Occipital lobe (tissue), 2 donors: ENCODE results near the gene SLC39A13. TPM values are rescaled to one million over a fixed set of nuclear protein-coding genes. Genes with fewer than 3 reads are reported as not detected.
A peak's percentile ranks its signal among the peaks of the same experiment; 100 is the strongest.

Experiments used
- DNase-seq: peaks from one replicate; lab custom pipeline; 2025; lab: John Stamatoyannopoulos, UW
- total RNA-seq: library from RNA; depleted of rRNA; stranded (reverse); fragments of >200 nt; gene quantifications from one replicate; pipeline ENCODE4 v1.2.3, GENCODE V29; 2014

SLC39A13 gene
- total RNA-seq, 1 donor from 2014 or later = 8.9 TPM

GRCh38 chr11:47403135-47403534 is 5.3 kb upstream of the SLC39A13 start:
- DNase-seq = no peak

GRCh38 chr11:47403571-47403970 is 4.8 kb upstream of the SLC39A13 start:
- DNase-seq = no peak

GRCh38 chr11:47406896-47407745 is 1.3 kb upstream of the SLC39A13 start:
- DNase-seq = no peak

- DNase-seq = no peak
Measured at GRCh38 chr11:47408598-47409439, 429 bp downstream of the SLC39A13 start.

- DNase-seq = no peak
Measured at GRCh38 chr11:47409440-47410369, 1.3 kb downstream of the SLC39A13 start.

GRCh38 chr11:47410370-47411264 is 2.2 kb downstream of the SLC39A13 start:
- DNase-seq = no peak

- DNase-seq = no peak
Measured at GRCh38 chr11:47411884-47412746, 3.7 kb downstream of the SLC39A13 start.

- no peak for DNase-seq
Measured at GRCh38 chr11:47413351-47413750, 5.0 kb downstream of the SLC39A13 start.

- DNase-seq = no peak
Measured at GRCh38 chr11:47413908-47414684, 5.7 kb downstream of the SLC39A13 start.

GRCh38 chr11:47414685-47415070 is 6.3 kb downstream of the SLC39A13 start:
- no peak for DNase-seq

- DNase-seq = no peak
Measured at GRCh38 chr11:47415091-47415854, 6.9 kb downstream of the SLC39A13 start.

- no peak for DNase-seq
Measured at GRCh38 chr11:47415949-47416472, 7.6 kb downstream of the SLC39A13 start.

- no peak for DNase-seq
Measured at GRCh38 chr11:47417712-47418111, 9.3 kb downstream of the SLC39A13 start.

- no peak for DNase-seq
Measured at GRCh38 chr11:47418454-47419259, 10.3 kb downstream of the SLC39A13 start.

GRCh38 chr11:47425611-47426010 is 17.2 kb downstream of the SLC39A13 start:
- DNase-seq = no peak

GRCh38 chr11:47426062-47426956 is 17.9 kb downstream of the SLC39A13 start, which contains the start of gene PSMC3:
Gene PSMC3 (minus strand): TSS chr11:47426439. CDS start chr11:47426279, 160 bp downstream.
- peak; percentile 96 for DNase-seq
